Naive thymus-derived CD8-positive, alpha-beta T cell (primary cell): ENCODE data around the gene CREG2. TPM values are rescaled to one million over a fixed set of nuclear protein-coding genes. Genes with fewer than 3 reads are reported as not detected.

Experiments used
- ATAC-seq, 2 donors: fragments of 150-1000 bp; cut with Tn5 transposase in 1 of 2; sonication (Bioruptor Pico), chemical (Tn5 transposase) in 1 of 2; 1 replicate in 1 of 2; 2 replicates in 1 of 2; pipeline ENCODE4 v1.10.0; 2021; ENCODE audit warnings: mild to moderate bottlenecking in 2 of 2, moderate library complexity in 2 of 2
- POLR2A ChIA-PET: fragments of 350-600 bp; sonication (Branson Sonifier 250); formaldehyde crosslinking; loops from one replicate; lab custom pipeline; 2021; ENCODE audit warnings: antibody characterized with exemption; lab: Charles Lee
- DNase-seq, 10 donors: peaks; one replicate each; pipeline versions ENCODE4 v3.0.0 to v3.0.0-alpha.2; 2020 to 2022
- H3K27ac Mint-ChIP-seq, 10 donors: one replicate each; pipeline ENCODE4 v1.8.0; 2020 to 2022; ENCODE audit warnings: mild to moderate bottlenecking in 10 of 10, mixed read lengths in 10 of 10, moderate library complexity in 4 of 10, inconsistent platforms in 1 of 10
- H3K27me3 Mint-ChIP-seq, 5 donors: one replicate each; pipeline ENCODE4 v1.8.0; 2021 to 2022; ENCODE audit warnings: mixed read lengths in 5 of 5
- H3K36me3 Mint-ChIP-seq, 3 donors: one replicate each; pipeline ENCODE4 v1.8.0; 2020 to 2022; ENCODE audit warnings: mixed read lengths in 3 of 3, mild to moderate bottlenecking in 2 of 3, inconsistent platforms in 1 of 3
- H3K4me1 Mint-ChIP-seq, 4 donors: one replicate each; pipeline ENCODE4 v1.8.0; 2021 to 2022; ENCODE audit warnings: mixed read lengths in 4 of 4
- H3K4me3 Mint-ChIP-seq, 10 donors: one replicate each; pipeline ENCODE4 v1.8.0; 2020 to 2022; ENCODE audit warnings: mild to moderate bottlenecking in 10 of 10, mixed read lengths in 10 of 10, moderate library complexity in 6 of 10, inconsistent platforms in 1 of 10
- H3K9me3 Mint-ChIP-seq, 9 donors: one replicate each; pipeline ENCODE4 v1.8.0; 2020 to 2022; ENCODE audit warnings: mixed read lengths in 9 of 9, mild to moderate bottlenecking in 3 of 9, inconsistent platforms in 1 of 9, moderate library complexity in 1 of 9
- polyA plus RNA-seq, 3 donors: library from polyadenylated mRNA; unstranded; fragments of 300-500 nt; fragmentation: Illumina TruSeq; gene quantifications; one replicate each; pipeline ENCODE4 v1.2.3, GENCODE V29; 2021
- total RNA-seq, 8 experiments: library from RNA in 2 of 8; stranded (reverse) in 2 of 8; gene quantifications; one replicate each; pipeline ENCODE4 v1.2.3 and lab custom pipeline; 2021 to 2026

Gene CREG2
- total and polyA plus RNA-seq, 5 experiments from 2014 or later, result not detected

DNA sequence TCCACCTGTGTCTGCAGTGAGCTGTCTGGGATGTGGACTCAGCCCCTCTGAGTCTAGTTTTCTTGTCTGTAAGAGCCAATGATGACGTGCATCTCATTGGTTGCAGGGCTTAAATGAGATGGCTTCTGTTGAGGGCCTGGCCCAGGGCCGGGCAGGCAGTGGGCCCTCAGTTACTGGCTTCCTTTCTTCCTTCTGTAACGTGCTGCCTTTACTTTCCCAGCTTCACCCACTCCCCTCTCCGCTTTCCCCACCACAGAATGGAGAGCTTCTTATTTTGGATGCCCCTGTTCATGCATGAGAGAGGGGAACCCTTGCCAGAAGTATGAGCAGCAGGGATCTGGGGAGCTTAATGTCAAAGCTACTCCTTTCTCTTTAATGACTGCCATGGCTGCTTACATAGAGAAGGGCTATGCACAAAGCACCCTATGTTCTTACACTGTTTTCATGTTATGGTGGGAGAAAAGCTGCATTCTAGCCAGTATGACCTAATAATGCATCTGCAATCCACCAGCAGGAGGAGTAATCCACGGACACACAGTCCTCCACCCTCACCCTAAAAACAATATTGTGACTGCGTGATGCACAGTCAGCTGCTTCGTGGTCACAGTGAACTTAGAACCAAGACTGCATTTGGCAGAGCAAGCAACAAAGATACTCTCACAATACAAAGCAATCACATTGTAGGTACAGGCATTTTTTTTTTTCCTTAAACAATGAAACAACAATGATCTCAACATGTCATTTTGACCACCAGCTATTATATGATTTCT lies 37.2 kb downstream of the CREG2 start:
- no peak for DNase-seq
- H3K4me1 Mint-ChIP-seq, result peaks cover 0 to 5% (median 2%) of the 10 kb centered on the region in 4 donors
- no peak overlapping the region for H3K4me3 Mint-ChIP-seq
- no peaks in the 10 kb centered on the region for H3K9me3 Mint-ChIP-seq
- POLR2A ChIA-PET, result no interaction called here
- H3K27me3 Mint-ChIP-seq, result no peaks in the 10 kb centered on the region
- H3K36me3 Mint-ChIP-seq, result no peaks in the 10 kb centered on the region
- H3K27ac Mint-ChIP-seq, result no peak overlapping the region
- ATAC-seq, result peak in 1 of 2 donors; percentile 39

DNA sequence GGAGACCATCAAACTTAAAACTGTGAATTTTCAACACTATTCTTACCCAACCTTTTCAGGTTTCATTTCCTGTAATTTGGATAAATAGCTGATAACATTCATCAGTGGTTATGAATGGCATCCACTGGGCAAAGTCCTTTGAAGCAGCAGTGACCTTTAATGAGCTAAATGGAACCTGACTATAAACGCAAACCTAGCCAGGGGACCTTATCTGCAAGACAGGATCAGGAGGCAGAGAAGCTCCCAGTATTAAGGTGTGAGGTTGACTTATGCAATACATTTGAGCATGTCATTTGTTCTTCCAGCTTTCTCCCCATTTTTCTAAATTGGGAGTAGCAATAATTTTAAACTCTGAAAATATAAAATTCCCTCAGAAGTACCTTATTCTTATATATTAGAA lies 38.4 kb downstream of the CREG2 start:
- Mint-ChIP-seq H3K4me3 (no peak overlapping the region), H3K4me1 (peaks cover 0 to 5% (median 2%) of the 10 kb centered on the region in 4 donors), H3K27me3 (no peaks in the 10 kb centered on the region), H3K9me3 (no peaks in the 10 kb centered on the region), H3K27ac (no peak overlapping the region), H3K36me3 (no peaks in the 10 kb centered on the region)
- DNase-seq (no peak), ATAC-seq (no peak)
- POLR2A ChIA-PET, result no interaction called here

DNA sequence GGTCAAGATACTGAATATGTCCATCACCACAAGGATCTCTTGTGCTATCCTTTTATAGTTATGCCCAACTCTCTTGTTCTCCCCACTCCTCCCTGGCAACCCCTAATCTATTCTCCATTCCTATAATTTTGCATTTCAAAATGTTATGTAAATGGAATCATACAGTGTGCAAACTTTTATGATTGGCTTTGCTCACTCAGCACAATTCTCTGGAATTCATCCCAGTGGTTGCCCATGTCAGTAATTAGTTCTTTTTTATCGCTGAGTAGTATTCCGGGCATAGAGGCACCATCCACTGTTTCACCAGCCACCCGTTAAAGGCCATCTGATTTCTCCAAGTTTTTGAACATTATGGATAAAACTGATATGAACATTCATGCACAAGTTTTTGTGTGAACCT lies 40.4 kb downstream of the CREG2 start:
- ATAC-seq, result no peak
- Mint-ChIP-seq H3K4me1 (peaks cover 3 to 13% (median 8%) of the 10 kb centered on the region in 4 donors), H3K27me3 (no peaks in the 10 kb centered on the region), H3K27ac (no peak overlapping the region), H3K36me3 (no peaks in the 10 kb centered on the region), H3K4me3 (no peak overlapping the region), H3K9me3 (no peaks in the 10 kb centered on the region)
- DNase-seq, result no peak
- POLR2A ChIA-PET, result no interaction called here

DNA sequence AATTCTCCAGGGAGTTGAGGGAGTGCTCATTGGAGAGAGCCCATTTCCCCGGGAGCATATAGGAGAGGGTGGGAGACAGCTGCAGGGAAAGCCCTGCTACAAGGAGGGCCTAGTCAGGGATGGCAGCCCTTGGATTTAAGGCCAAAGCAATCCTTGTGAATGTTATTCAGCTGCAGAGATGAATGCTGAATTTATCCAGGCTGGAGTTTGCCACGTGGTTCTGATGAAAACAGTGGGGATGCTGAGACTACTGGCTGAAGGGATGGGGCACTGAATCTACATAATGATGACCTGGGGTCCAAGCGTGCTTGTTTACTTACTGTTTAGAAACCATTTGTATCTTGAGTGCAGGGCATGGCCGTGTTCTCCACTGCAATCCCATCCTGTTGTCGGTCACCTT lies 43.2 kb downstream of the CREG2 start:
- H3K36me3 Mint-ChIP-seq, result no peaks in the 10 kb centered on the region
- H3K9me3 Mint-ChIP-seq, result no peaks in the 10 kb centered on the region
- no peaks in the 10 kb centered on the region for H3K27me3 Mint-ChIP-seq
- ATAC-seq (no peak), DNase-seq (no peak)
- POLR2A ChIA-PET, result no interaction called here
- peaks cover 14 to 29% (median 23%) of the 10 kb centered on the region in 4 donors for H3K4me1 Mint-ChIP-seq
- H3K27ac Mint-ChIP-seq, result no peak overlapping the region
- H3K4me3 Mint-ChIP-seq, result no peak overlapping the region

DNA sequence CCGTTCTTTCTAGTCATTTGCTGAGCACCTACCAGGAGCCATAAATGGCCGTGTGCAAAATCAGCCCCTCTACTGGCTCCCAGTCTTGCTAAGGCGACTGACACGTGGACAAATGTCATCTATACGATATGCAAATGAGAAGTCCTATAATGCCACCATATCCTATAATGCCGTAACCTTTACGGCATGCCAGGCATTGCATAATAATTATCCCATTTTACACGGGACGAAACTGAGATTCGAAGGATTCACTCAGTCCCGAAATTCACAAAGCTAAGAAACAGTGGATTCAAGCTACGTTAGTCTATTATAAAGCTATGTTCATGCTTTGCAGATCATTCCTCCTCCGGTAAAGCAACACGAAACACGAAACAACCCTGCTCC lies 44.7 kb downstream of the CREG2 start:
- no peaks in the 10 kb centered on the region for H3K36me3 Mint-ChIP-seq
- H3K4me1 Mint-ChIP-seq, result peaks cover 14 to 29% (median 23%) of the 10 kb centered on the region in 4 donors
- H3K9me3 Mint-ChIP-seq, result no peaks in the 10 kb centered on the region
- POLR2A ChIA-PET, result interaction anchor here (1.4 to 2.1 kb wide), 2 partner anchors 19 to 32 kb away, joined by 4 to 5 read pairs; no protein-coding TSS in a partner anchor
- no peak for DNase-seq
- H3K27ac Mint-ChIP-seq, result peak overlapping the region in 1 of 10 donors; percentile 66
- no peak overlapping the region for H3K4me3 Mint-ChIP-seq
- no peaks in the 10 kb centered on the region for H3K27me3 Mint-ChIP-seq
- no peak for ATAC-seq

DNA sequence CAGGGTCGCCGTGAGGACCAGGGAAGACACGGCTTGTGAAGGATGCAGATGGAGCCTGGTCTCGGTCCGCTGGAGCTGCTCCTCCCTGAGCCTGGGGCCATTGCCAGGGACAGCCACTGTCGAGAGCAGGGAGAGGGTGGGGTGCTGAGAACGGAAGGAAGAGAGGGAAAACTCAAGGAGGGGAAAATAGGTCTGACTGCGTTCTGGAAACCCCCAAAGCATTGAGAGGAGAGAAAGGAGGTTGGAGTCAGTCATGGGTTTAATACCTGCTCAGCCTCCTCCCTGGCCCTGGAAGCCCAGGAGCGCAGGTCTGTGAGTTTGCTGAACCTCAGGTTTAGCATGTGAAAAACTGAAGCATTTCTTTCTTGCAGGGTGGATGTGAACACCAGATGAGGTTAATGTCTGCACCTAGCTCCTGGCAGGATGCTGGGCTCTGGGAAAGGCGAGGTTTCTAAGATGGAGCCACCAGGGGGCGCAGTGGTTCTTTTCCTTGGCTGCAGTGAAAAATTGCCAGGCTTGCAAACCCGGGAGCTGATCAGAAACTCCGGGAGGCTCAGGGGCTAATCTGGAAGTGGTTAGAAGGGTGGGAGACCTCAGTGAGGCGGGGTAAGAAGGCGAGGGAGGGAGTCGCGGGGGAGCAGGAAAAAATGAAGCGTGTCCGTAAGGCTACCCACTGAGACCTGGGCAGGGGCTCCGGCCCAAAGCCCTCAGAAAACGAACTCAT lies 45.2 kb downstream of the CREG2 start:
- H3K27ac Mint-ChIP-seq, result peak overlapping the region in 5 of 10 donors; percentile 2 to 82 (median 66)

DNA sequence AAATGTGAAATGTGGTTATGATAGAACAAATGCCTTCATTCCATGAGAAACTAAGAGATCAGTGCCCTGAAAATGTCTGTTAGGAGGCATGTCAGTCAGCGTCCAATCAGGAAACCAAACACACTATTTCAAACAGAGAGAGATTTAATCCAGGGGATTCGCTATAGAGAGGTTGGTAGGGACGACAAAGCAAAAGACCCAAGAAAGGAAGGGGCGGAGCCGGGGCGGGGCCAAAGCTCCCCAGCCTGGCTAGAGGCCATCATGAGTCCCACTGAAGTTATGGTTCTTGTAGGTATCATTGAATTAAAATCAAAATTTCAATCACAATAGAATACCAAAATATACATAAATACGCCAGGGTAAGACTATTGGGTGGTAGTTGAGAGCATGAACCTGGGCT lies 45.9 kb downstream of the CREG2 start:
- peak in 1 of 10 donors; percentile 20 for DNase-seq

More for the DNA sequence above, 45.2 kb downstream of the CREG2 start:
- Mint-ChIP-seq H3K4me3 (peak overlapping the region in 2 of 10 donors; percentile 6 to 11), H3K36me3 (no peaks in the 10 kb centered on the region), H3K4me1 (peaks cover 14 to 29% (median 24%) of the 10 kb centered on the region in 4 donors), H3K9me3 (no peaks in the 10 kb centered on the region), H3K27me3 (no peaks in the 10 kb centered on the region)
- ATAC-seq, result peak; percentile 62 to 68
- DNase-seq, result peak; percentile 36 to 79 (median 62)
- POLR2A ChIA-PET, result interaction anchor here (1.4 to 2.1 kb wide), 3 partner anchors 13 to 32 kb away, joined by 4 to 6 read pairs (median 5); no protein-coding TSS in a partner anchor

DNA sequence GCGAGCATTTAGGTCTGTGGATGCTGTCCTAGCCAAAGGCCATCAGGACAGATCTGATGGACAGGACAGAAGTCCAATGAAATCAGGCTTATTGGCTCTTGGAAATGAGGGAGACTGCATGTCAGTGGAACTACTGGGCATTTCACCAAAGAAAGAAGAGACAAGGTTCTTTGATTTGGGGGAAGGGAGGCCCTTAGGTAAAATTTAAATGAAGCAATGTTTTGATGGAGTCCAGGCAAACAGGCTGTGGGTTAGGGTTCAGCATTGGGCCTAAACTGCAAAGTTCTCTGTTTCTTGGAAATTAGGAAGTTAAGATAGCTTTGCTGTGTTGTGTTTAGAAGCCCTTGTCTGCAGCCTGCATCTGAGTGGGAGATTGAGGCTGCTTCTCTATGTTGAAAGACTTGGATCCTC lies 47.2 kb downstream of the CREG2 start:
- no peaks in the 10 kb centered on the region for H3K36me3 Mint-ChIP-seq
- peaks cover 14 to 29% (median 24%) of the 10 kb centered on the region in 4 donors for H3K4me1 Mint-ChIP-seq
- no peaks in the 10 kb centered on the region for H3K27me3 Mint-ChIP-seq
- no peak for DNase-seq
- H3K9me3 Mint-ChIP-seq, result no peaks in the 10 kb centered on the region
- ATAC-seq, result no peak
- no peak overlapping the region for H3K4me3 Mint-ChIP-seq
- POLR2A ChIA-PET, result interaction anchor here (0.7 kb wide), 1 partner anchor 13 kb away, joined by 4 read pairs; no protein-coding TSS in a partner anchor
- peak overlapping the region in 1 of 10 donors; percentile 0 for H3K27ac Mint-ChIP-seq

More for the DNA sequence above, 45.9 kb downstream of the CREG2 start:
- Mint-ChIP-seq H3K9me3 (no peaks in the 10 kb centered on the region), H3K4me1 (peaks cover 14 to 29% (median 24%) of the 10 kb centered on the region in 4 donors), H3K27me3 (no peaks in the 10 kb centered on the region), H3K4me3 (peak overlapping the region in 2 of 10 donors; percentile 6 to 55), H3K27ac (peak overlapping the region in 5 of 10 donors; percentile 17 to 82 (median 66)), H3K36me3 (no peaks in the 10 kb centered on the region)
- POLR2A ChIA-PET, result interaction anchor here (0.7 to 2.1 kb wide), 4 partner anchors 13 to 490 kb away, joined by 3 to 6 read pairs (median 4); no protein-coding TSS in a partner anchor
- ATAC-seq, result peak in 1 of 2 donors; percentile 53

DNA sequence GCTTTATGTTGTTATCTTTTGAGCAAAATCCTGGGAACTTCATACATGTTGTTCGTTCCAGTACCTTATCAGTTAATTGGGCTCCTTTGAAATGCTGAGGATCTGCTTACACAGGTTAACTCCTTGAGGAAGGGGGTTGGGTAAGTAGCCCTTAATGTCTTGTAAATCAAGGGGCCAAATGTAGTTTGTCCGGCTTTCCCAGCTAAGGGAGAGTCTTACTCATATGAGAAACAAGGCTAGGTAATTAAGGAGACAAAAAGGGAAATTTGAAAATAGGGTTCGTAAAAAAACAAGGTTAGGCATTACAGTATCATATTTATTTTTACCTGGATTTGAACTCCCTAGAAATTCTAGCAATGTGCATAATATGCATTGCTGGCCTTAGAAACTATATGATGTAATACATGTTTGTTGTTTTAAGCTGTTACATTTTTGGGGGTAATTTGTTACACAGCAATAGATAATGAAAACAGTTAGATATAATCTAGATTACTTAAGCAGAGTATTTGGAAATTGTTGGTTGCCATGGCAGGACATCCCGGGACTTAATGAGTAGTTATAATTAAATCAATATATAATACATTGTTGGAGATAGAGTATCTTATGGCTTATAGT lies 47.9 kb downstream of the CREG2 start:
- Mint-ChIP-seq H3K36me3 (no peaks in the 10 kb centered on the region), H3K27me3 (no peaks in the 10 kb centered on the region), H3K27ac (no peak overlapping the region), H3K9me3 (no peaks in the 10 kb centered on the region), H3K4me3 (no peak overlapping the region), H3K4me1 (peaks cover 14 to 31% (median 25%) of the 10 kb centered on the region in 4 donors)
- ATAC-seq (no peak), DNase-seq (no peak)
- POLR2A ChIA-PET, result interaction anchor here (1.4 kb wide), 1 partner anchor 31 kb away, joined by 3 read pairs; the partner anchor contains the start of gene RNF149

DNA sequence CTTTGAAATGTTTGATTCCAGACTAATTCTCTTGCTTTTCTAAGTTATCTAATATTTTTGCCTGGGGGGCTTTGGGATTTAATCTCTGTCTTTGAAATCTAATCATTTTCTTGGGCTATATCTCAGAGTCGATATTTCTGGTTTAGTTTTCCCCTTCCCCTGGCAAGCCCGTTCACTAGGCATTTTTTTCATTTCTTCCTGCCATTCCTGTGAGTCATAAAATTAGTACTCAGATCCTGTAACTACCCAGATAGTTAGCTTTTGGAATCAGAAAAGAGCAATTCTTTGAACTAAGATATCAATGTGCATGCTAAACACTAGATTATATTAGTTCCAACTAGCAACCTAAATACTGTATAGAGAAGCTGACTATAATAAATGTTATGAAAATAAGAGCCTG lies 49.4 kb downstream of the CREG2 start:
- H3K36me3 Mint-ChIP-seq, result no peaks in the 10 kb centered on the region
- DNase-seq, result no peak
- H3K4me3 Mint-ChIP-seq, result no peak overlapping the region
- H3K4me1 Mint-ChIP-seq, result peaks cover 14 to 44% (median 39%) of the 10 kb centered on the region in 4 donors
- no peaks in the 10 kb centered on the region for H3K27me3 Mint-ChIP-seq
- H3K27ac Mint-ChIP-seq, result peak overlapping the region in 1 of 10 donors; percentile 47
- no peaks in the 10 kb centered on the region for H3K9me3 Mint-ChIP-seq
- POLR2A ChIA-PET, result interaction anchor here (1.4 kb wide), 1 partner anchor 29 kb away, joined by 3 read pairs; the partner anchor contains the start of gene RNF149
- ATAC-seq, result no peak

DNA sequence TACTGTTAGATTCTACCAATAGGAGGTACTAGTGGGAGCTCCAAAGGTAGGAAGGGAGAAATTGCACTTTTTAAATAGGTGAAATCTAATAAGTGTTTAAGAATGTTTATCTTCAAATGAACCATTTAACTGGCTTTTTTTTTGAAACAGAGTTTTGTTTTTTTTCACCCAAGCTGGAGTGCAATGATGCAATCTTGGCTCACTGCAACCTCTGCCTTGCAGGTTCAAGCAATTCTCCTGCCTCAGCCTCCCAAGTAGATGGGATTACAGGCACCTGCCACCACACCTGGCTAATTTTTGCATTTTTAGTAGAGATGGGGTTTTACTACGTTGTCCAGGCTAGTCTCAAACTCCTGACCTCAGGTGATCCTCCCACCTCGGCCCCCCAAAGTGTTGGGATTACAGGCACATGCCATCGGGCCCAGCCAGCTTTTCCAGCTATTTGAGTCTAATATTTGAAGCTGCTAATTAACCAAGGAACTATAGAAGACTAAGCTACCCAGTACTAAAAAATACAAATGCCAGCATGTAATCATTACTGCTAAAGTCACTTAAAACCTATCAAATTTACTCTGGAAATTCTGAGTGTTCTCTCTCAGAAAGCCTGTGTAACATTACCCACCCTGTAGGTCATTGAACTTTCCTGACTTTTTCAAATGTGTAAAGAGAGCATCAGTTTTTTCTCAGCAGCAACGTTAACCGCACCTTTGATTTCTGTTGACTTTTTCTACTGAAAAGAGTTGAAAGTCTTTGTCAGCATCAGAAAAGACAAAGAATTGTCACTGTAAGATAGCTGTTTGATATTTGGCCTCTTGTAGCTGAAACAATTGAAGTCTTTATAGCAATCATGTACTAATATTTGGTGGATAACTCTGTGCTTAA lies 54.2 kb downstream of the CREG2 start:
- Mint-ChIP-seq H3K4me3 (peak overlapping the region in 8 of 10 donors; percentile 26 to 61 (median 50)), H3K27ac (peak overlapping the region; percentile 18 to 80 (median 69))
- POLR2A ChIA-PET, result interaction anchor here (0.6 to 2.9 kb wide), 5 partner anchors 24 to 551 kb away, joined by 3 to 12 read pairs (median 5); partner anchors contain the start of gene RNF149

More for the DNA sequence above, 54.2 kb downstream of the CREG2 start:
- H3K36me3 Mint-ChIP-seq, result no peaks in the 10 kb centered on the region
- H3K27me3 Mint-ChIP-seq, result no peaks in the 10 kb centered on the region
- DNase-seq (peak in 4 of 10 donors; percentile 8 to 63 (median 48)), ATAC-seq (peak; percentile 31 to 39)
- H3K4me1 Mint-ChIP-seq, result peaks cover 17 to 36% (median 26%) of the 10 kb centered on the region in 4 donors
- no peaks in the 10 kb centered on the region for H3K9me3 Mint-ChIP-seq
